ENCODE results near the gene TRIM71.

DNA sequence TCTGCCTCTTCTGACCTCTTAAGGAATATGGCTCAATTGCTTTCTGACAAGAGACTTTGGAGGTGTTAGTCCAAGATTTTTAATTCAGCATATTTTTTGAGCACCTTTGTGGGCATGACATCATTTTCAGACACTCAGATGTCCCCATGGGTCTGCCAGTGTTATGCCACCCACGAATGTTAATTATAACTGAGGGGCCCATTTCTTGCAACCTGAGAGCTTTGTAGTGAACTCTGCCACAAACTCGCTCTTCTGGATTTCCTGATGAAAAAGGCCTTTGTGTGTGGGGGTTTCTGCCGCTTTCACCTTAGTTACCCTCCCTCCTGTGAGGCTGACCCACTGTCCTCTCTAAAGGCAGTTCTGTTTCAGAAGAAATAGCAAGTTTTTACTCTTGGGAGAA lies 69.1 kb downstream of the TRIM71 start:
- TF ChIP-seq EP300 (IDR thresholded peaks at IDR 0.05; ENCODE audit: low read depth) (no peak), POLR2A (IDR thresholded peaks at IDR 0.05) (no peak)
- TF ChIP-seq, protein P1, sequence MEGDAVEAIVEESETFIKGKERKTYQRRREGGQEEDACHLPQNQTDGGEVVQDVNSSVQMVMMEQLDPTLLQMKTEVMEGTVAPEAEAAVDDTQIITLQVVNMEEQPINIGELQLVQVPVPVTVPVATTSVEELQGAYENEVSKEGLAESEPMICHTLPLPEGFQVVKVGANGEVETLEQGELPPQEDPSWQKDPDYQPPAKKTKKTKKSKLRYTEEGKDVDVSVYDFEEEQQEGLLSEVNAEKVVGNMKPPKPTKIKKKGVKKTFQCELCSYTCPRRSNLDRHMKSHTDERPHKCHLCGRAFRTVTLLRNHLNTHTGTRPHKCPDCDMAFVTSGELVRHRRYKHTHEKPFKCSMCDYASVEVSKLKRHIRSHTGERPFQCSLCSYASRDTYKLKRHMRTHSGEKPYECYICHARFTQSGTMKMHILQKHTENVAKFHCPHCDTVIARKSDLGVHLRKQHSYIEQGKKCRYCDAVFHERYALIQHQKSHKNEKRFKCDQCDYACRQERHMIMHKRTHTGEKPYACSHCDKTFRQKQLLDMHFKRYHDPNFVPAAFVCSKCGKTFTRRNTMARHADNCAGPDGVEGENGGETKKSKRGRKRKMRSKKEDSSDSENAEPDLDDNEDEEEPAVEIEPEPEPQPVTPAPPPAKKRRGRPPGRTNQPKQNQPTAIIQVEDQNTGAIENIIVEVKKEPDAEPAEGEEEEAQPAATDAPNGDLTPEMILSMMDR (IDR thresholded peaks at IDR 0.05), result no peak

Measured in transverse colon (tissue), 3 donors.